ENCODE results near the gene SRBD1.

GRCh38 chr2:45438872-45439665, 172.0 kb downstream of the SRBD1 start:
- TF ChIP-seq CTCF (IDR thresholded peaks at IDR 0.05), result no peak
- no peak for TF ChIP-seq POLR2A (IDR thresholded peaks at IDR 0.05)
- TF ChIP-seq POLR2AphosphoS5 (IDR thresholded peaks at IDR 0.05), result no peak

All from breast epithelium (tissue), 3 donors.